GM18951 (cell line): ENCODE results near the gene DYNLT1.
"Not testable (repeated sequence)": the region's sequence is repeated elsewhere in the genome, so short reads cannot be mapped to it uniquely, and the experiment has no call there.

ENCODE experiments used
- POLR2A ChIP-seq: IDR thresholded peaks from 4 replicates; pipeline ENCODE4 v1.6.1; 2011; ENCODE audit warnings: mild to moderate bottlenecking; ENCODE audit not compliant: insufficient read length, insufficient read depth; ENCODE audit errors: extremely low read depth
- in situ Hi-C: fragments of 300-500 bp; cut with MboI; formaldehyde crosslinking; loops from one replicate; pipeline ENCODE4 v1.12.0; 2022; ENCODE audit warnings: low sequenced_read_pairs, mixed read lengths, inconsistent platforms; ENCODE audit not compliant: unreplicated experiment

Gene DYNLT1

DNA sequence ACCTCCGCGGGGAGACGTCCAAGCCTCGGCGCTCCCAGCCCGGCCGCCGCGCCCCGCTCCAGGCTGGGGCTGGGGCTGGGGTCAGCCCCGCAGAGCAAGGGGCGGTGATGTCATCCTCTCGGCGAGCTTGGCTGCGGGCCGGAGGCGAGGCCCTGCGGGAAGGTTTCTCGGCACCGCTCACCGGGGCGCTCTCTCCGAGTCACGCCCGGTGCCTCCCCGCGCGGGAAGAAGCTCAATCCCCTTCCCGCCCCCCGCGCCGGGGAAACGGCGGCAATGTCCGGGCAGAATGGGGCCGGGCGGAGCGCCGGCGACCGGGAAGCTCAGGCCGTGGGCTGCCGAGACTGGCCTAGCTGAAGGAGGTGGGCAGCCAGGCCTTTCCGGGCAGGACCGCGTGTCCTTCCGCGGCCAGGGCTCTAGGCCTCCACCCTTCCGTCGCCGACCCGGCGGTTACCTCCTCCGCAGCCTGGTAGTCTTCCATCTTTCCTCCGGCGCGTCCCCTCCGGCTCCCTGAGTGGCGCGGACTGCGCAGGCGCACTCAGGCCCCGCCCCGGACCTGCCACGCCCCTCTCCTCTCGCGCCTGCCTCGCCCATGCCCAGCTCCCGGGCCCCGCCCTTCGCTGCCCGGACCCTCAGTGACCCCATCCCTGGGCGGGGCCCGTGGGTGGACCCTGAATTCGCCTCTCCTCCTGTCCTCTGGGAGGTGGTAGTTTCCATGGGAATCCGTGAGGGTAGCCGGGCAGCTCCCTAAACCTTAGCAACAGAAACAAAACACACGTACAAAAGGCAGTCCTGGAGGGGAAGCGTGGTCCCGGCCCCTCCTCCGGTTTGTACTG, at the start of gene DYNLT1:
Gene DYNLT1, minus strand, starts transcription at position 513 of the 833 bp plus-strand sequence. Its CDS starts 35 bp downstream, at position 478.
- in situ Hi-C loops = no loop called here
- TF ChIP-seq POLR2A = peak; percentile 89

DNA sequence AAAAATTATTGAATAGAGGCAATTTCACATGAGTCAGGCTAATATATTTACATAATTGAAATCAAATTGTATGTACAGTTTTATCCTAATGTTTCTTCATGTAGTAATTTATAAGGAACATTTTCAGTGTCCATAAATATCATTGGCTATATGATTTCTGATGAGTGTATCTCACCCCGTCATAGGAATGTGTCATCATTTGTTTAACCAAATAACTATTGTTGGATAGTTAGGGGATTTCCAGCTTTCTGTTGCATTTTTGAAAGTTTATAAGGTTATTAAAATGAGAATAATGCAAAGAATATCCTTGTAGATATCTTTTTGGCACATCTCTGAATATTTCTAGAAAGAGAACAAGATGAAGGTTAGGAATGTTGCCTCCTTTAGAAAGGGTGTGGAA, 44.3 kb upstream of the DYNLT1 start:
- no peak for TF ChIP-seq POLR2A
- in situ Hi-C loops = loop anchor here (10.0 kb wide), 1 partner anchor 474 kb away; no protein-coding TSS in a partner anchor

GRCh38 chr6:158687506-158687905, 43.0 kb upstream of the DYNLT1 start:
- no peak for TF ChIP-seq POLR2A
- in situ Hi-C loops = loop anchor here (10.0 kb wide), 1 partner anchor 473 kb away; no protein-coding TSS in a partner anchor

- in situ Hi-C loops = loop anchor here (10.0 kb wide), 1 partner anchor 472 kb away; no protein-coding TSS in a partner anchor
- TF ChIP-seq POLR2A = no peak
These were observed 42.3 kb upstream of the DYNLT1 start for GRCh38 chr6:158686791-158687381.

- in situ Hi-C loops = loop anchor here (10.0 kb wide), 1 partner anchor 472 kb away; no protein-coding TSS in a partner anchor
- no peak for TF ChIP-seq POLR2A
These were observed 41.8 kb upstream of the DYNLT1 start for GRCh38 chr6:158686311-158686710.

DNA sequence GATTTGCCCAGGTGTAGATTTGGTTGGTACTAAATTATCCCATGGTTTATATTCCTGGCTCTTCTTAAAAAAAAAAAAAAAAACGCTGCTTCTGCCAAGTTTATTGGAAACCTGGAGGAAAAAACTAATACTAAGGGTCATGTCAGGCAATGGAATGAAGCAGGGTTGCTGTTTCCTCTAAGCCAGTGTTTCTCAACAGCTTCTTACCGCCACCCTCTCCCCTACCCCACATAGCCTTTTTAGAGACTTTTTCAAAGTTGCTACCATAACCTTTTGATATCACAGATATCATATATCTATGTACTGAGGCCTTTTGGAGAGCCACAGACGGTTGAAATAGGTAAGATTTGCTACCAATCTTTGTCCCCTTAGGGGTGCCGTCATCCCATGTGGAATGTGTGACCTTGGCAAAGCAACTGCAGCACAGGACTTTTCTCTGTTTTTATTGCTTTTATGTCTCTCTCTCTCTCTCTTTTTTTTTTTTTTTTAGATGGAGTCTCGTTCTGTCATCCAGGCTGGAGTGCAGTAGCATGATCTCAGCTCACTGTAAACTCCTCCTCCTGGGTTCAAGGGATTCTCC, 40.3 kb upstream of the DYNLT1 start:
- in situ Hi-C loops = loop anchor here (10.0 kb wide), 1 partner anchor 470 kb away; no protein-coding TSS in a partner anchor
- no peak for TF ChIP-seq POLR2A

- in situ Hi-C loops = loop anchor here (10.0 kb wide), 1 partner anchor 470 kb away; no protein-coding TSS in a partner anchor
These were observed 39.8 kb upstream of the DYNLT1 start for GRCh38 chr6:158684311-158684710.

GRCh38 chr6:158680481-158680880, 35.9 kb upstream of the DYNLT1 start:
- in situ Hi-C loops = loop anchor here (10.0 kb wide), 1 partner anchor 466 kb away; no protein-coding TSS in a partner anchor
- TF ChIP-seq POLR2A = no peak

More at GRCh38 chr6:158684311-158684710, 39.8 kb upstream of the DYNLT1 start:
- no peak for TF ChIP-seq POLR2A

- no peak for TF ChIP-seq POLR2A
- in situ Hi-C loops = loop anchor here (10.0 kb wide), 1 partner anchor 465 kb away; no protein-coding TSS in a partner anchor
These were observed 35.5 kb upstream of the DYNLT1 start for GRCh38 chr6:158680015-158680414.

GRCh38 chr6:158677906-158678578, 33.5 kb upstream of the DYNLT1 start:
- no peak for TF ChIP-seq POLR2A
- in situ Hi-C loops = no loop called here

- in situ Hi-C loops = not testable (repeated sequence)
These were observed 32.6 kb upstream of the DYNLT1 start for GRCh38 chr6:158677094-158677493.

GRCh38 chr6:158674342-158675131, 30.0 kb upstream of the DYNLT1 start:
- no peak for TF ChIP-seq POLR2A
- in situ Hi-C loops = no loop called here
